ENCODE results near the gene BFSP1.

The BFSP1 gene

GRCh38 chr20:17520583-17520982 lies 10.6 kb downstream of the BFSP1 start:
- peak; percentile 72 for DNase-seq (ENCODE audit: low spot score)

GRCh38 chr20:17519606-17520285 lies 11.4 kb downstream of the BFSP1 start:
- no peak for DNase-seq (ENCODE audit: low spot score)

- no peak for DNase-seq (ENCODE audit: low spot score)
Observed at GRCh38 chr20:17518339-17519052, 12.7 kb downstream of the BFSP1 start.

DNA sequence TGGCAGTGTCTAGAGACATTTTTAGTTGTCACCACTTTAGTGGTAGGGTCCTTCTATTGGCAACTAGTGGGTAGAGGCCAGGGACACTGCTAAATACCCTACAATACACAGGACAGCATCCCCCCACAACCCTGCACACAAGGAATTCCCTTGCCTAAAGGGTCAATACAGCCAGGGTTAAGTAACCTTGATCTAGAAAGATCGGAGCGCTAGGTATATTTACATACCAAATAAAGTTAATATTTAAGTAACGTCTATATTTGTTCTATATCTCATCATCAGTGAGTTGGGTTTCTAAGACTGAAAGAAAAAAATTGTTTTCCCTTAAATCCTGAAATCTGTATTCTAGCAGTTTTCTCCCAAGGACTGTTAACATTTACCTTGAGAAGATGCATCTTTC lies 16.1 kb downstream of the BFSP1 start:
- DNase-seq (ENCODE audit: low spot score), result no peak

DNA sequence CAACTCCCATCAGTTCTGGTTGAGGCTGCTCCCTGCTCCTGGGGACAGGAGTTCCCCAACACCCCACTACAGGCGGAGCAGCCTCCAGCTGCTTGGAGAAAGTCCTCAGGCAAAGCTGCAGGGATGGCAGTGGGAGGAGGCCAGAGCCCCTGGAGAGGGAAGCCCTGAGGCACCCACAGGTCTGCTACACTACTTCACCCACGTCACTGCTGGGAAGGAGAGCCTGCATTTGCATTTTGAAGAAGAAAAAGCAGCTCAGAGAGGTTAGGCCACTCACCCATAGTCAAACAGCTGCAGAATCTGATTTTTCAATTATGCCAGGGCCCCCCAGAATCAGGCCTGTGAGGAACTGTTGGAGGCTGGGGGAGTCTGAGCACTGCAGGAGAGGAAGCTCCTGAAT lies 17.2 kb downstream of the BFSP1 start:
- no peak for DNase-seq (ENCODE audit: low spot score)

- DNase-seq (ENCODE audit: low spot score), result no peak
Observed at GRCh38 chr20:17511401-17511800, 19.8 kb downstream of the BFSP1 start.

DNA sequence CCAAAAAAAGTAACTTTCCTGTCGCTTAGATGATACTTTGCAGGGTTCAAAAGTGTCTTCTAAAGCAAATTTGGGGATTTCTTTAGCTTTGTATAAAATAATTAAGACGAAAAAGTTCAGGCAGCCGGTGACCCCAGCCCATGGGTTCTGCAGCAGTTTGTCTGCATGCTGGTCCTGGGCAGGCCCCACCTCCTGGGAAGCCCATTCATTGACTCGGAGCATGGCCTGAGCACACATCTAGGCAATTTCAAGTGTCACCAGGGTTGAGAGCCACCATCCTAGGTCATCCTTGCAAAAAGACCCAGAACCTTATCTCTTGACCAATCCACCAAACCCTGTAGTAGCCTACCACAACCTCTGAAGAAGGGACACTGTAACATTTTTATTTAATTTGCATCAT lies 20.6 kb downstream of the BFSP1 start:
- no peak for DNase-seq (ENCODE audit: low spot score)

DNA sequence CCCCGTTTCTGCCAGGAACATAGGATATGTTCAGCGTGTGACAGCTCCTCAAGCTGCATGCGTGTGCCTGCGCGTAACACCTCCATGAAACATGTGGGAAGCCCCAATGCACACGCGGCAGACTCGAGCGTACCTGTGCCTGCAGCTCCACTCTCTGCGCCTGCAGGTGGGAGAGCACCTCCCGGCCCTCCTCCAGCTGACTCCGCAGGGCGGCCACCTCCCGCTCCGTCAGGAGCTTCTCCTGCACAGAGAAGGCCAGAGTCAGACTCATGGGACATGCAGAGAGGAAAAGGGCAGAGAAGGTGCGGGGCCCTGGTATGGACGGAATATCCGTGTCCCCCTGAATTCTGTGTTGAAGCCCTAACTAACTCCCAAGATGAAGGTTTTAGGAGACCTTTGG lies 22.4 kb downstream of the BFSP1 start:
- DNase-seq (ENCODE audit: low spot score), result no peak

- no peak for DNase-seq (ENCODE audit: low spot score)
Observed at GRCh38 chr20:17507531-17507930, 23.6 kb downstream of the BFSP1 start.

GRCh38 chr20:17507032-17507431 lies 24.1 kb downstream of the BFSP1 start:
- DNase-seq (ENCODE audit: low spot score), result no peak

DNA sequence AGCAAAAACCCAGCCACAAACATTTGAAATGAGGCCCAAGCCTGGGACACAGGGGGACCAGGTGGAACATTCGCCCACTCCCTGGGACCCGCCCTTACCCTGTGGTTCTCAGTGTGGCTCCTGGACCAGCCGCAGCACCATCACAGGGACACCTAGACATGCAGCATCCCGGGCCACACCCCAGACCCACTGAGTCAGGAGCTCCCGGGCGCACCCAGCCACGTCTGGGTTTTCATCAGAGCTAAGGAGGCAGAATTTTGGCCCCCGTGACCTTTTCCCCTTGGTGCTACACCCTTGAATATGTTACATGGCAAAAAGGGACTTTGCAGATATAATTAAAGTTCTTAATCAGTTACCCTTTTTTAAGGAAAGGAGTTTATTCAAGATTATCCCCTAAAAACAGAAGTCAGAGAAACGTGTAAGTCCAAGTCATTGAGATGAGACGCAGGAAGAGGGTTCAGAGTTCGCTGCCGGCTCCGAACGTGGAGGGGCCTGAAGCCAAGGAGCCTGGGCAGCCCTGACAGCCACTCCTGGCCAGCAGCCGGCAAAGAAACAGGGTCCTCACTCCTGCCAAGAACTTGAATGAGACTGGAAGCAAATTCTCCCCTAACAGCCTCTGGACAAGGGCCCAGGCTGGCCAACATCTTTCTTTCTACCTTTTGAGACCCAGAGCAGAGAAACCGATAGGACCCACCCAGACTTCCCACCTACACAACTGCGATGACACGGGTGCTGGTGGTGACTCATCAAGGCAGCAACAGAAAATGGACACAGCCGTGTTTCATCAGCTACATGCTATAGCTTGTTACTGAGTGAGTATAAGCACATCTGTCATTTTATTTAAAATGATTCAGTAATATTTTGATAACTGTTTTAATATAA lies 25.3 kb downstream of the BFSP1 start:
- peak; percentile 70 for DNase-seq (ENCODE audit: low spot score)

GRCh38 chr20:17504898-17505635 lies 26.1 kb downstream of the BFSP1 start:
- peak; percentile 70 for DNase-seq (ENCODE audit: low spot score)

GRCh38 chr20:17504066-17504897 lies 26.9 kb downstream of the BFSP1 start:
- DNase-seq (ENCODE audit: low spot score), result peak; percentile 15

DNA sequence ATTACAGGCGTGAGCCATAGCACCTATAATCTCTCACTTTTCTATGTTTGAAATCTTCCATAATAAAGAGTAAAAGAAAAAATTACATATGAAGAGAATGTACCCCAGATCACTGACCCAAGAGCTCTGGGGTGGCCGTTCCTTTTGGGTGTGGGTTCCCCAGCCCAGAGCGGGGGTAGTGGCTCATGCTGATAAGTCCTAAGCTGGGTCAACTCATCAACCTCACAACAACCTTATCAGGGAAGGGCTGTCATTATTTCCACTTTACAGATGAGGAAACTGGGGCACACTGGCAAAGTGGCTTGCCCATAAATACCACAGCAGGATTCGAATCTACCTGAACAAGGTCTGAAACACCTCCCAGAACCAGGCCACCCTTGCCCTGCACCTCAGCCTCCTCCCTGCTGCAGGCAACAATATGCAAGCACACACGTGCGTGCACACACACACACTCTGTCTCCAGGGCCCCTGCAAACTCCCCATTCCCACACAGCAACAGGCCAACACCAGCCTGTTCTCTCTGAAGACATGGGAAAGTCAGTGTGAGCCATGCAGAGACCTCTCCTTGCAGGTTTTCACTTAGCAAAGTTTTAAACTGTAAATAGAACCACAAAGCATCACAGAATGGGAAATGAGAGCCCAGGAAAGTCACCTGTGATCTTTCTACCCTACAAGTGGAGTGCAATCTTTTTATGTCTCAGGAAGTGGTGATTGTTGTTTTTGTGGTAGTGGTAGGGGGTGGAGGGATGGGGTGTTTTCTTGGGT lies 27.7 kb downstream of the BFSP1 start:
- DNase-seq (ENCODE audit: low spot score), result no peak

GRCh38 chr20:17502105-17502504 lies 29.1 kb downstream of the BFSP1 start:
- no peak for DNase-seq (ENCODE audit: low spot score)

DNA sequence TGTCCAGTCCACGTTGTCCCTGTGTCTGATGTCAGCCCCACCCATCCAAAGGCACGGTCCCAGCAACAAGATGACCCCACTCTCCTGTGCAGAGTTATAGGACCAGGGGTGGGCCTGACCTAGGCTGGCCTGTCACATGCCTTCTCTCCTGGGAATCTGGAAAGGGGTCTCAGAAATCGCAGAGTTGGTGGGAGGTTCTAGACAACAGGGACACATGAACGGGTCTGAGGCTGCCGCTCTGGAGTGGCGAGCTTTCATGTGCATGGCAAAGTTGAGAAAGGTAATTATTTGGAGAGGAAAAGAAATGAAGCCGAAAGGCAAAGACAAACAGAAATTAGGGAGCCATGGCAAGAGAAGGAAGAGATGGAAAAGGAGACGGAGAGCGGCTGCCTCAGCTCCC lies 29.5 kb downstream of the BFSP1 start:
- DNase-seq (ENCODE audit: low spot score), result no peak

GRCh38 chr20:17500826-17501225 lies 30.4 kb downstream of the BFSP1 start:
- DNase-seq (ENCODE audit: low spot score), result no peak

DNA sequence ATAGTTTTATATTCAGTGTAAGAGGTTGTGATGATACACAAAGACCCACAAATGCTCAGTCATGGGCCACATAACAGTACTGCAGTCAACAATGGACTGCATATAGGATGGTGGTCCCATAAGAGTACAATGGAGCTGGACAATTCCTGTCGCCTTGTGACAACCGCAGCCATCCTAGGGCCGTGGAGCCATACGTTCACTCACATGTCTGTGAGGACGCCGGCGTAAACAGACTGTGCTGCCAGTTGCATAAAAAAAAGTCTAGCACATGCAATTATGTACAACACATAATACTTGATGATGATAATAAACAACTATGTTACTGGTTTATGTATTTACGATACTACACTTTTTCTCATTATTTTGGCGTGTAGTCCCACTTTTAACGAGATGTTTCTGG lies 30.9 kb downstream of the BFSP1 start:
- DNase-seq (ENCODE audit: low spot score), result no peak

DNA sequence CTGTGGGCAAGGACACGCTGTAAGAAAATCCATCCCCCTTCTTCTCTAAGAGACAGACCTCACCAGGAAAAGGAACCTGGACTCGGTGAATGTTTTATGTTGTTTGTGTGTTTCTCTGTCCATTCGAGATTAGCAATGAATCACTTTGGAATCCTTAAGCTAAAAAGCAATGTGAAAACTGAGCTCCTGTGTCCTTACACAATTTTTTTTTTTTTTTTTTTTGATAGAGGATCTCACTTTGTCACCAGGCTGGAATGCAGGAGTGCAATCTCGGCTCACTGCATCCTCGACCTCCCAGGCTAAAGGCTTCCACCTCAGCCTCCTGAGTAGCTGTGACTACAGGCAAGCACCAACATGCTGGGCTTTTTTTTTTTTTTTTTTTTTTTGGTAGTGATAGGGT lies 32.1 kb downstream of the BFSP1 start:
- no peak for DNase-seq (ENCODE audit: low spot score)

DNA sequence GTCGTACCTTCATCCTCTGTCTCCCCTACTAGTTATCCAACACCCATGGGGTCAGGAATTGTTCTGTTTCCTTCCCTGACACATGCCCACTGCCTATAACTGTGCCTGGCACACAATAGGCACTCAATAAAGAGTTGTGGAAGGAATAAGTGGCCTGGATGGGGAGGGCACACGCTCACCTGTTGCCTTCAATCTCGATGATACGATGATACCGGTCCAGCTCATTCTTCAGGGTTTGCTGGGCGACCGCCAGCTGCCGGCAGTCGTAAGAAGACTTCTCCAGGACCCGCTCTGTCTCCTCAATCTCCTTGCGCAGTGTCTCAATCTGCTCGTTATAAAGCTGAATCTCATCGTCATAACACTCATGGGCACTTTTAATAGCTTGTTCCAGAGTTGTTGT lies 32.5 kb downstream of the BFSP1 start:
- no peak for DNase-seq (ENCODE audit: low spot score)

All from COLO829 (cell line).